ENCODE results near the gene POM121C. TPM values are rescaled to one million over a fixed set of nuclear protein-coding genes. Genes with fewer than 3 reads are reported as not detected.

The POM121C gene
- total and polyA plus RNA-seq, 2 donors (not counting 1 experiment from before 2014, with no cell fraction given), result 27.0 to 78.3 TPM

DNA sequence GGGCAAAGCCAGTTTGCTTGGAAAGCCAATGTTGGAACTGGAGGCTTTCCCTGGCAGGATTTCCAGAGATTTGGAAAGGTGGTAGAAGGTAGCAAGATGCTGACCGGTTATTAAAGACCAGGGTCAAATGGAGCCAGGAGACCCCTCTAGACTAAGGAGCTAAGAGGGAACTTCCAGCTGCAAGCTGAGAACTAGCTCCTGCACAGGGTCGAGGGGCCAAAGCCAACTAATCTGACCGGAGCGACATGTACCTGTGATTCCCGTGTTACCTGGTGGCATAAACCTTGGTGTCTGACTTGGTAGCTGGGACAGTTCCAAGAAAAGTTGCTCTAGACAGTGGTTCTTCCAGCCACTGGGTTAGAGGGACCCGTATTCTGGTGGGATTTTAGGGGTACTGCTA, 47.8 kb upstream of the POM121C start:
- no peak overlapping the region for H2AFZ ChIP-seq (ENCODE audit: insufficient read depth, low read depth, low read length, poor library complexity, severe bottlenecking)
- no peak overlapping the region for H3K4me3 Mint-ChIP-seq
- no peaks in the 10 kb centered on the region for H4K20me1 ChIP-seq (ENCODE audit: control insufficient read depth, insufficient read depth, low read length, poor library complexity, severe bottlenecking)
- ATAC-seq (ENCODE audit: low read depth), result no peak
- ChIA-PET POLR2A (no interaction called here), CTCF (no interaction called here)
- no peaks in the 10 kb centered on the region for H3K27me3 ChIP-seq (replicated peaks in 1 of 4; ENCODE audit: control extremely low read depth in 1 of 4, control insufficient read depth in 3 of 4, insufficient read depth in 4 of 4, low read length in 3 of 4)
- no peak overlapping the region for H3K27ac ChIP-seq (ENCODE audit: low read length in 2 of 2)
- no peak overlapping the region for H3K4me2 ChIP-seq (replicated peaks; ENCODE audit: low read depth, low read length, poor library complexity, severe bottlenecking)
- no peaks in the 10 kb centered on the region for H3K9me3 Mint-ChIP-seq (ENCODE audit: insufficient read depth)
- H3K9ac ChIP-seq (ENCODE audit: low read length), result no peak overlapping the region
- peaks cover 6% of the 10 kb centered on the region for H3K4me1 Mint-ChIP-seq
- no peak overlapping the region for H3K4me3 ChIP-seq (ENCODE audit: control extremely low read depth in 1 of 5, extremely low read depth in 1 of 5, insufficient read depth in 1 of 5, low read depth in 2 of 5, low read length in 4 of 5)
- no peaks in the 10 kb centered on the region for H3K79me2 ChIP-seq (ENCODE audit: control insufficient read depth, insufficient read depth, low read length)
- 98% methylated on average over 5 of the region's 6 CpGs for WGBS (ENCODE audit: insufficient coverage)
- H3K9me3 ChIP-seq (ENCODE audit: control extremely low read depth in 1 of 3, control insufficient read depth in 2 of 3, insufficient read depth in 1 of 3, low read length in 2 of 3), result no peaks in the 10 kb centered on the region
- intact Hi-C loops (cut with micrococcal nuclease), result no loop called here
- no peak for TF ChIP-seq EZH2 (IDR thresholded peaks at IDR 0.05; ENCODE audit: borderline replicate concordance, insufficient read depth, low read depth, low read length, poor library complexity, severe bottlenecking)
- H3K4me1 ChIP-seq (ENCODE audit: control insufficient read depth in 2 of 2, insufficient read depth in 2 of 2, low read length in 2 of 2), result peaks cover 0 to 3% of the 10 kb centered on the region in 2 donors
- H3K36me3 ChIP-seq (replicated peaks in 1 of 2; ENCODE audit: control extremely low read depth in 1 of 2, control insufficient read depth in 1 of 2, extremely low read depth in 1 of 2, insufficient read depth in 2 of 2, low read length in 1 of 2), result peaks cover 0 to 4% of the 10 kb centered on the region in 2 experiments
- no peaks in the 10 kb centered on the region for H3K27me3 Mint-ChIP-seq
- H3K27ac Mint-ChIP-seq, result no peak overlapping the region
- no peak for DNase-seq

DNA sequence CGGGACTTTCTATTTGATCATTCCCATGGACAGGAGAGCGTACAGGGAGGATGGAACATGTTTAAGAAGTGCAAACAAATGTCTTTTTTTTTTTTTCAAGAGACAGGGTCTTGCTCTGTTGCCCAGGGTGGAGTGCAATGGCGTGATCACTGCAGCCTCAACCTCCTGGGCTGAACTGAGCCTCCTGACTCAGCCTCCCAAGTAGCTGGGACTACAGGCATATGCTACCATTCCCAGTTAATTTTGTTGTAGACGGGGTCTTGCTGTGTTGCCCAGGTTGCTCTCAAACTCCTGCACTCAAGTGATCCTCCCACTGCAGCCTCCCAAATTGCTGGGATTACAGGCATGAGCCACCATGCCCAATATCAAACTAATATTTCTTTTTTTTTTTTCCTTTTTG, 46.5 kb upstream of the POM121C start:
- Histone ChIP-seq H4K20me1 (ENCODE audit: control insufficient read depth, insufficient read depth, low read length, poor library complexity, severe bottlenecking) (no peaks in the 10 kb centered on the region), H3K79me2 (ENCODE audit: control insufficient read depth, insufficient read depth, low read length) (peaks cover 8% of the 10 kb centered on the region), H2AFZ (ENCODE audit: insufficient read depth, low read depth, low read length, poor library complexity, severe bottlenecking) (no peak overlapping the region), H3K4me3 (ENCODE audit: control extremely low read depth in 1 of 5, extremely low read depth in 1 of 5, insufficient read depth in 1 of 5, low read depth in 2 of 5, low read length in 4 of 5) (no peak overlapping the region), H3K36me3 (replicated peaks in 1 of 2; ENCODE audit: control extremely low read depth in 1 of 2, control insufficient read depth in 1 of 2, extremely low read depth in 1 of 2, insufficient read depth in 2 of 2, low read length in 1 of 2) (peaks cover 0 to 4% of the 10 kb centered on the region in 2 experiments), H3K4me1 (ENCODE audit: control insufficient read depth in 2 of 2, insufficient read depth in 2 of 2, low read length in 2 of 2) (peaks cover 3% of the 10 kb centered on the region in 2 donors), H3K27ac (ENCODE audit: low read length in 2 of 2) (no peak overlapping the region), H3K9me3 (ENCODE audit: control extremely low read depth in 1 of 3, control insufficient read depth in 2 of 3, insufficient read depth in 1 of 3, low read length in 2 of 3) (no peaks in the 10 kb centered on the region), H3K27me3 (replicated peaks in 1 of 4; ENCODE audit: control extremely low read depth in 1 of 4, control insufficient read depth in 3 of 4, insufficient read depth in 4 of 4, low read length in 3 of 4) (no peaks in the 10 kb centered on the region), H3K4me2 (replicated peaks; ENCODE audit: low read depth, low read length, poor library complexity, severe bottlenecking) (no peak overlapping the region), H3K9ac (ENCODE audit: low read length) (no peak overlapping the region)
- ChIA-PET POLR2A (interaction anchor here (0.6 kb wide), 1 partner anchor 220 kb away, joined by 5 read pairs; no protein-coding TSS in a partner anchor), CTCF (interaction anchor here (0.6 kb wide), 1 partner anchor 865 kb away, joined by 3 read pairs; no protein-coding TSS in a partner anchor)
- TF ChIP-seq, protein P1, sequence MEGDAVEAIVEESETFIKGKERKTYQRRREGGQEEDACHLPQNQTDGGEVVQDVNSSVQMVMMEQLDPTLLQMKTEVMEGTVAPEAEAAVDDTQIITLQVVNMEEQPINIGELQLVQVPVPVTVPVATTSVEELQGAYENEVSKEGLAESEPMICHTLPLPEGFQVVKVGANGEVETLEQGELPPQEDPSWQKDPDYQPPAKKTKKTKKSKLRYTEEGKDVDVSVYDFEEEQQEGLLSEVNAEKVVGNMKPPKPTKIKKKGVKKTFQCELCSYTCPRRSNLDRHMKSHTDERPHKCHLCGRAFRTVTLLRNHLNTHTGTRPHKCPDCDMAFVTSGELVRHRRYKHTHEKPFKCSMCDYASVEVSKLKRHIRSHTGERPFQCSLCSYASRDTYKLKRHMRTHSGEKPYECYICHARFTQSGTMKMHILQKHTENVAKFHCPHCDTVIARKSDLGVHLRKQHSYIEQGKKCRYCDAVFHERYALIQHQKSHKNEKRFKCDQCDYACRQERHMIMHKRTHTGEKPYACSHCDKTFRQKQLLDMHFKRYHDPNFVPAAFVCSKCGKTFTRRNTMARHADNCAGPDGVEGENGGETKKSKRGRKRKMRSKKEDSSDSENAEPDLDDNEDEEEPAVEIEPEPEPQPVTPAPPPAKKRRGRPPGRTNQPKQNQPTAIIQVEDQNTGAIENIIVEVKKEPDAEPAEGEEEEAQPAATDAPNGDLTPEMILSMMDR (IDR thresholded peaks at IDR 0.05), result no peak
- TF ChIP-seq EZH2 (IDR thresholded peaks at IDR 0.05; ENCODE audit: borderline replicate concordance, insufficient read depth, low read depth, low read length, poor library complexity, severe bottlenecking), result no peak
- Mint-ChIP-seq H3K27me3 (no peaks in the 10 kb centered on the region), H3K4me3 (no peak overlapping the region), H3K9me3 (ENCODE audit: insufficient read depth) (no peaks in the 10 kb centered on the region), H3K27ac (no peak overlapping the region), H3K4me1 (peaks cover 13% of the 10 kb centered on the region)
- intact Hi-C loops (cut with micrococcal nuclease), result no loop called here
- ATAC-seq (ENCODE audit: low read depth) (no peak), DNase-seq (no peak)
- WGBS (ENCODE audit: insufficient coverage), result 90% methylated on average over 3 of the region's 4 CpGs
